Neural cell (in vitro differentiated cells): ENCODE data around the gene UQCRH.
"Not testable (repeated sequence)": the region's sequence is repeated elsewhere in the genome, so short reads cannot be mapped to it uniquely, and the experiment has no call there.

Experiments
- CTCF ChIP-seq: fragments of 450-650 bp; IDR thresholded peaks from 2 replicates; pipeline ENCODE4 v1.5.1; 2014; ENCODE audit warnings: antibody characterized with exemption, mild to moderate bottlenecking, moderate library complexity; ENCODE audit not compliant: poor library complexity, severe bottlenecking
- EP300 ChIP-seq: fragments of 450-650 bp; conservative IDR thresholded peaks from 2 replicates; pipeline ENCODE4 v1.6.1; 2014; ENCODE audit warnings: antibody characterized with exemption, mild to moderate bottlenecking, moderate library complexity; ENCODE audit not compliant: poor library complexity, severe bottlenecking
- EZH2 ChIP-seq: fragments of 200-600, 300-800 bp; shearing (Covaris generic), sonication (generic); IDR thresholded peaks from 2 replicates; pipeline ENCODE4 v1.6.1; 2014; ENCODE audit warnings: antibody characterized with exemption, low read length, borderline replicate concordance, mild to moderate bottlenecking; ENCODE audit not compliant: insufficient read depth, poor library complexity, severe bottlenecking
- POLR2AphosphoS5 ChIP-seq: IDR thresholded peaks from 2 replicates; pipeline ENCODE4 v1.6.1; 2012
- RAD21 ChIP-seq: fragments of 450-650 bp; conservative IDR thresholded peaks from 2 replicates; pipeline ENCODE4 v1.6.1; 2014; ENCODE audit warnings: antibody characterized with exemption, mild to moderate bottlenecking, moderate library complexity
- SMC3 ChIP-seq: fragments of 450-650 bp; conservative IDR thresholded peaks from 2 replicates; pipeline ENCODE4 v1.6.1; 2014; ENCODE audit warnings: antibody characterized with exemption, mild to moderate bottlenecking, moderate library complexity; ENCODE audit not compliant: poor library complexity
- TAF1 ChIP-seq: IDR thresholded peaks from 2 replicates; pipeline ENCODE4 v1.6.1; 2012; ENCODE audit warnings: low read depth
- TF ChIP-seq, protein P1 (sequence below): IDR thresholded peaks from 2 replicates; pipeline ENCODE4 v1.6.1; 2012; ENCODE audit warnings: borderline replicate concordance

GRCh38 chr1:46365796-46366195 lies 62.3 kb downstream of the UQCRH start:
- not testable (repeated sequence) for TF ChIP-seq CTCF, RAD21, EP300, EZH2, POLR2AphosphoS5, TAF1, SMC3
- TF ChIP-seq, protein P1, sequence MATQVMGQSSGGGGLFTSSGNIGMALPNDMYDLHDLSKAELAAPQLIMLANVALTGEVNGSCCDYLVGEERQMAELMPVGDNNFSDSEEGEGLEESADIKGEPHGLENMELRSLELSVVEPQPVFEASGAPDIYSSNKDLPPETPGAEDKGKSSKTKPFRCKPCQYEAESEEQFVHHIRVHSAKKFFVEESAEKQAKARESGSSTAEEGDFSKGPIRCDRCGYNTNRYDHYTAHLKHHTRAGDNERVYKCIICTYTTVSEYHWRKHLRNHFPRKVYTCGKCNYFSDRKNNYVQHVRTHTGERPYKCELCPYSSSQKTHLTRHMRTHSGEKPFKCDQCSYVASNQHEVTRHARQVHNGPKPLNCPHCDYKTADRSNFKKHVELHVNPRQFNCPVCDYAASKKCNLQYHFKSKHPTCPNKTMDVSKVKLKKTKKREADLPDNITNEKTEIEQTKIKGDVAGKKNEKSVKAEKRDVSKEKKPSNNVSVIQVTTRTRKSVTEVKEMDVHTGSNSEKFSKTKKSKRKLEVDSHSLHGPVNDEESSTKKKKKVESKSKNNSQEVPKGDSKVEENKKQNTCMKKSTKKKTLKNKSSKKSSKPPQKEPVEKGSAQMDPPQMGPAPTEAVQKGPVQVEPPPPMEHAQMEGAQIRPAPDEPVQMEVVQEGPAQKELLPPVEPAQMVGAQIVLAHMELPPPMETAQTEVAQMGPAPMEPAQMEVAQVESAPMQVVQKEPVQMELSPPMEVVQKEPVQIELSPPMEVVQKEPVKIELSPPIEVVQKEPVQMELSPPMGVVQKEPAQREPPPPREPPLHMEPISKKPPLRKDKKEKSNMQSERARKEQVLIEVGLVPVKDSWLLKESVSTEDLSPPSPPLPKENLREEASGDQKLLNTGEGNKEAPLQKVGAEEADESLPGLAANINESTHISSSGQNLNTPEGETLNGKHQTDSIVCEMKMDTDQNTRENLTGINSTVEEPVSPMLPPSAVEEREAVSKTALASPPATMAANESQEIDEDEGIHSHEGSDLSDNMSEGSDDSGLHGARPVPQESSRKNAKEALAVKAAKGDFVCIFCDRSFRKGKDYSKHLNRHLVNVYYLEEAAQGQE: not testable (repeated sequence)
